Tibial nerve (tissue), 3 donors: ENCODE results near the gene COQ8A.

Source experiments
- EP300 ChIP-seq, 2 donors: sonication (generic); formaldehyde crosslinking; IDR thresholded peaks; one replicate each; pipeline ENCODE4 v1.6.1; 2017; ENCODE audit warnings: antibody characterized with exemption in 2 of 2, mild to moderate bottlenecking in 1 of 2
- POLR2A ChIP-seq, 2 donors: fragments of 450-650 bp; IDR thresholded peaks; one replicate each; pipeline ENCODE4 v1.6.1; 2017; ENCODE audit warnings: antibody characterized with exemption in 2 of 2, mild to moderate bottlenecking in 2 of 2, moderate library complexity in 2 of 2

- TF ChIP-seq EP300 (IDR thresholded peaks at IDR 0.05) (no peak), POLR2A (IDR thresholded peaks at IDR 0.05) (no peak)
Observed at GRCh38 chr1:226974544-226975258, 34.6 kb downstream of the COQ8A start.
